Gastrocnemius medialis (tissue), 4 donors: Measurements from ENCODE around the gene GRAMD2A.

Experiments used
- POLR2A ChIP-seq, 2 donors: fragments of 450-650 bp; IDR thresholded peaks; one replicate each; pipeline ENCODE4 v1.6.1; 2017; ENCODE audit warnings: antibody characterized with exemption in 2 of 2, mild to moderate bottlenecking in 2 of 2, moderate library complexity in 2 of 2
- TF ChIP-seq, protein P1 (sequence below), 5 experiments: fragments of 450-650 bp in 3 of 5; fragments of 200-600 bp in 2 of 5; sonication (generic) in 2 of 5; IDR thresholded peaks in 4 of 5; conservative IDR thresholded peaks in 1 of 5; 1 replicate in 4 of 5; 2 replicates in 1 of 5; pipeline ENCODE4 v1.5.1; 2016 to 2019; ENCODE audit warnings: antibody characterized with exemption in 5 of 5, mild to moderate bottlenecking in 3 of 5, moderate library complexity in 3 of 5

DNA sequence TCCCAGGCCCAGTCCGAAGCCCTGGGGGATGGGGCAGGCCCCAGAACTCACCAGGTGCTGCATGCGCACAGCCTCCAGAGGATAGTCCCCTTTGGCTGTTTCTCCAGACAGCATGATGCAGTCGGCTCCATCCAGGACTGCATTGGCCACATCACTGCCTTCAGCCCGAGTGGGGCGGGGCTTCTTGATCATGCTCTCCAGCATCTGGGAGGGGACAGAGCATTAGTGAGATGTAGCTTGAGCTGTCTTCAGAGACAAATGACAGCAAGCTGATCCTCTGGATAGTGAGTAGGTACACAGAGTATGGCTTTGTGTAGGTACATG lies 9.1 kb upstream of the GRAMD2A start:
- TF ChIP-seq, protein P1, sequence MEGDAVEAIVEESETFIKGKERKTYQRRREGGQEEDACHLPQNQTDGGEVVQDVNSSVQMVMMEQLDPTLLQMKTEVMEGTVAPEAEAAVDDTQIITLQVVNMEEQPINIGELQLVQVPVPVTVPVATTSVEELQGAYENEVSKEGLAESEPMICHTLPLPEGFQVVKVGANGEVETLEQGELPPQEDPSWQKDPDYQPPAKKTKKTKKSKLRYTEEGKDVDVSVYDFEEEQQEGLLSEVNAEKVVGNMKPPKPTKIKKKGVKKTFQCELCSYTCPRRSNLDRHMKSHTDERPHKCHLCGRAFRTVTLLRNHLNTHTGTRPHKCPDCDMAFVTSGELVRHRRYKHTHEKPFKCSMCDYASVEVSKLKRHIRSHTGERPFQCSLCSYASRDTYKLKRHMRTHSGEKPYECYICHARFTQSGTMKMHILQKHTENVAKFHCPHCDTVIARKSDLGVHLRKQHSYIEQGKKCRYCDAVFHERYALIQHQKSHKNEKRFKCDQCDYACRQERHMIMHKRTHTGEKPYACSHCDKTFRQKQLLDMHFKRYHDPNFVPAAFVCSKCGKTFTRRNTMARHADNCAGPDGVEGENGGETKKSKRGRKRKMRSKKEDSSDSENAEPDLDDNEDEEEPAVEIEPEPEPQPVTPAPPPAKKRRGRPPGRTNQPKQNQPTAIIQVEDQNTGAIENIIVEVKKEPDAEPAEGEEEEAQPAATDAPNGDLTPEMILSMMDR (IDR thresholded peaks at IDR 0.05 in 4 of 5, conservative IDR thresholded peaks at IDR 0.05 in 1 of 5) = no peak
- TF ChIP-seq POLR2A (IDR thresholded peaks at IDR 0.05) = no peak
